T-helper 22 cell (primary cell): ENCODE results near the gene DSG3.
"Not testable (repeated sequence)": the region's sequence is repeated elsewhere in the genome, so short reads cannot be mapped to it uniquely, and the experiment has no call there.

ENCODE experiments used
- DNase-seq: peaks from one replicate; pipeline ENCODE4 v3.0.0-alpha.2; 2020; ENCODE audit warnings: low read depth

The DSG3 gene

DNA sequence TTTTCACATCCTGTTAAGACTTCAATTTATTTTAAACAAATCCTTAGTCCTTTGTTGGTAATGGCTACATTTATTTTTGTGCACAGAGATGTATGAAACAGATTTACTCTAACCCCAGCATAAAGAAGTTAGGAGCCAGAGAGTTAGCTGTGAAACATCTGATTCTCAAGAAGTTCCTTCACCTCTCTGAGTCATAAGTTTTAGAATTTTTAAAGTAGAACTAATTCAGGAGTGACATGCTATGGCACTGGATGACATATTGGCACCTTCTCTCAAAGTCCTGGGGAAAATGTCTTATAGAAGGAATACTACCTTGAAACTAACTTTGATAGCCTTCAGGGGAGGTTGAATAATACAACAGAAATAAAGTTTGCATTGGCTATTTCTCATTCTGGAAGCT lies 44.0 kb downstream of the DSG3 start:
- DNase-seq = no peak

DNA sequence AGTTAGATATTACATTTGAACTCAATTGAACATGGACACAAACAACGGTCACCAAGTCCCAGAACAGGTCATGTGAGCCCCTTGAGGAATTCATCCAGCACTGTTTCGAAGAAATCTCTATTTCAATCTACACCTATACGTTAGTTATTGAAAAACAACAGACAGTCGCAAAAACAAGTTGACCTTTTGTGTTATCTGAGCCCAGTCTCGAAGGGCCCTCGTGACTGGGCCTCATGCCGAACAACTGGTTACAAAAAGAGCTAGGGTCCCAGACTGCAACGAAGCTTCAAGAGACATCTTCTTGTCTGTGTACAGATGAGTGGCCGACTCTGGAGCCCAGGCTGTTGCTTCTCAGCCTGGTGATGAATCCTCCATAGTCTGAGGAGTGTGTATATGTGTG lies 45.1 kb downstream of the DSG3 start:
- no peak for DNase-seq

DNA sequence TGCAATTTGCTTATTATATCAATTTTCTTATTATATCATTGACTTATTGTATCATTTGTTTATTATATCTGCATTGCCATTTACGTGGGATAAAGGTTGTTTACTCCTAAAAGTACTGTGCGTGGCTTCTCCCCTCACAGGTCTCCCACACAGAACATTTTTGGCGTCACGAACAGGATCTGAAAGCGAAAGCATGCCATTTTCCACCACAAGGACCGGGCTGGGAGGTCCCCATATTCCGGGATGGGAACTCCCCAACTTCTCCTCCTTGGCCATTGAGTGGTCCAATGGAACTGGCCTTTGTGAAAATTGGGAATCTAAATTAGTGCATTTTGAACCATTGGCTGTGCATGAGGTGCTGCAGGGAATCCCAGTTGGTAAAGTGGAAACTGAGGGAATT lies 45.6 kb downstream of the DSG3 start:
- DNase-seq = no peak

DNA sequence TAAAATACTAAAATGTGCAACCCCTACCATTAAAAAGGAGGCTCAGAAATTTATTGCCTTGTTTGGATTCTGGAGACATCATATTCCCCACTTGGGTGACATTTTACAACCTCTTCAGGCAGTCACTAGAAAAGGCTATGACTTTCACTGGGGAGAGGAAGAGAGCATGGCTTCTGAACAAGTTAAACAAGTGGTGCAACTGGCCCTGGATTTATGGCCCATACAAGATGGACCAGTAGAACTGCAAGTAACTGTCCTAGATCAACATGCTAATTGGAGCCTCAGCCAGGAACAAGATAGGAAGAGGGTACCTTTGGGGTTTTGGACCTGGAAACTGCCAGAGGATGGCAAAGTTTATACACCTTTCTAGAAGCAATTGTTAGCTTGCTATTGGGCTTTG lies 46.4 kb downstream of the DSG3 start:
- no peak for DNase-seq

DNA sequence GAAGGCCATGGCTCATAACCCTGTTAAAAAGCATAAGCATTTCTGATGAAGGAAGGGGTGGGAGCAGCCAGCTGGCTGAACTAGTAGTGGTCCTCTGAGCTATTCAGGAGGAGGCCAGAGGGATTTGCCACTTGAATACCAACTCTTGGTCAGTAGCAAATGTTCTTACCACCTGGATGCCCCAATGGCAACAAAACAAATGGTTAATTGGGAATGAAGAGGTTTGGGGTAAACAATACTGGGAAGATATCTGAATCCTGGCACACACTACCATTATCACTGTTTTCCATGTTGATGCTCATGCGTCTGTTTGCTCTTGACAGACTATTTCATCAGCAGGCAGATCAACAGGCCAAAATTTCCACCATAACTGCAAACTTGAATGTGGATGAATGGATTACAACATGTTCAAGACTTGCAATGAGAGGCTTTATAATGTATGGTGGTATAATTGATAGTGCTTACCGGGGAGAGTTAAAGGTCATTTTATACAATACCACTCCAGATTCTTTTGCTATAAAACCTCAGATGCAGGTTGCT lies 47.2 kb downstream of the DSG3 start:
- DNase-seq = not testable (repeated sequence)

DNA sequence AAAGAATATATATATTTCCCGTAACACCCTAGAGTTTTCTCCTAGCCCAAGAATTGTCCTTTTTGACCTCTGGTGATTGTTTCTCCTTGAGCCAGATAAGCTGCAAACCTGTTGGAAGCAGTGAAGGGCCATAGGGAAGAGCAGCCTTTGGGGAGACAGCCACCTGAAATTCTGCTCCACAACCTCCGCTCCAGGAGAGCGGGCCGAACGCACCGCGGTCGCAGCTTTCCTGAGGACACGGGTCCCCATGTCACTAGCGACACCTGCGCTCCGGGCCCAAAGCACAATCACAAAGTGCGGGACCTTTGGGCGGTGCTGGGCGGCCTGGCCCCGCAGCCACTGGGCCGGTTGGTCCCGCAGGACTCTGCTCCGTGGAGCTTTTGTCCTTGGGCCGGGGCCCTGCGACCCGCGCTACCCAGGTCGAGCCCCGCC lies 49.9 kb downstream of the DSG3 start:
- no peak for DNase-seq

DNA sequence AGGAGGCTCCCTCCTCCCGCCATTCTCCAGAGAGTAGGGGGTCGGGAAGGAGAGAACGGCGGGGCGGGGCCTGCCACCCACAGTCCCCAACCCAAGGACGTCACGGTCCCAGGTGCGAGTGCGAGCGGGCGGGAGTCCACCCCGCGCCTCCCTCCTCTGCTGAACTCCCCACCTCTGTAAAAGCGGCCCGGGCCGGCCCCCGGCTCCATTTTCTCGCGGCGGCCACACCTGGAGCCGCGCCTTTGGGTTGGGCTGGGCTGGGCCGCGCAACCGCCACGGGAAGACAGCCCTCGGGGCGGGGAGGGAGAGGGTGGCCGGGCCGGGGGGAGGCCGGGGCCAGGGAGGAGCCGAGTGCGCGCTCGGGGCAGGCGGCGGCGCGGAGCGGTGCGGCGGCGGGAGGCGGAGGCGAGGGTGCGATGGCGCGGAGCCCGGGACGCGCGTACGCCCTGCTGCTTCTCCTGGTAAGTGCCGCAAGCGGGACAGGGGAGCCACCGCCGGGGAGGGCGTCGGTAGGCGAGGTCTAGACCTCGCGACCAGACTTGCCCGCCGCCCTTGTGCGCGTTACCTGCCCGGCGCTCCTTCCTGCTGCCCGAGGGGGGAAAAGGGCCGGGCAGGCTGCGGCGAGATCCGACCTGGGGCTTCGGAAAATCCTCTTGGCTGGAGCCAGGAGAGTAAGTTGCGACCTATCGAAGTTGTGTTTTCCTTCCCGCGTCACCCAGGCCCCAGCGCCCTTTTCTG lies 50.5 kb downstream of the DSG3 start, which contains the start of gene DSG2:
Gene DSG2 (plus strand): TSS at position 342 of the 738 bp plus-strand sequence. CDS start 75 bp downstream, at position 417.
- no peak for DNase-seq

DNA sequence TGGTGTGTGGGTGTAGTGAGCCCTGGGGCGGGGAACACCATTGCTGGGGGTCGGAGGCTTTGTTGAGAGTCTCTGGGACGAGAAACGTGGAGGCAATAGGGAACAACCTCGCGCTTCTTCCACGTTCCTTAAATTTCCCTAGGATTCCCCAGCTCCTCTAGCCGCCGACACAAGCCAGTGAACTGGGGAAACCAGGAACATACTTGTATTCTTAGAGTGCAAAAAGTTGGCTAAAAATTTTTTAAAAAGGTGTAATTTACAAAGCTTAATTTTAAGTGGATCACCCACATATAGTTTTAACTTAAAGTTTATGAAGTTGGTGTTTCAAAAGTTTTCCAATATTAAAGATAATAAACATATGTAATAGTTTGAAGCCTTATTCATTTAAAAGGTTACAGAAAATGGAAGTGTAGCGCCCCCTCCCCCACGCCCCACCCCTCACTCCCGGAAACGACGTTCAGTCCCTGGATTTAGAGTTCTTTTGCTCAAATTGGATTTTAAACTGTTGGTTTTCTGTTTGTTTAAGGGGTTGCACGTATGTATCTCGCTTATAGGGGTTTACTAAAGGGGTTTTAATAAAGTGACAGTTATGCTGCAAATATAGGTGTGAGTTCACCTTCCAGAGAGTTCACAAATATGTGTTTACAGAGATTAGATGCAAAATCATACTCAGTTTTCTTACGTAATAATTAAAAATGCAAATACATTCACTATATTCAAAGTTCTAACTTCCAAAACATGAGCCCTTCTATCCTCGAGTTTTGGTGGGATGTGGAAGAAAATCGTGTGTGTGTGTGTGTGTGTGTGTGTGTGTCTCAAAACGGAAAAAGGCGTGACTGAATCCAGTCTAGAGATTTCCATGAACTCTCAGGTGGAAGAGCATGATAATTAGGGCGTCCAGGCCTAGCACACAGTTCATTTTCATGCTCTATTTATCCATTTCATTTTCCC lies 51.3 kb downstream of the DSG3 start:
- no peak for DNase-seq

DNA sequence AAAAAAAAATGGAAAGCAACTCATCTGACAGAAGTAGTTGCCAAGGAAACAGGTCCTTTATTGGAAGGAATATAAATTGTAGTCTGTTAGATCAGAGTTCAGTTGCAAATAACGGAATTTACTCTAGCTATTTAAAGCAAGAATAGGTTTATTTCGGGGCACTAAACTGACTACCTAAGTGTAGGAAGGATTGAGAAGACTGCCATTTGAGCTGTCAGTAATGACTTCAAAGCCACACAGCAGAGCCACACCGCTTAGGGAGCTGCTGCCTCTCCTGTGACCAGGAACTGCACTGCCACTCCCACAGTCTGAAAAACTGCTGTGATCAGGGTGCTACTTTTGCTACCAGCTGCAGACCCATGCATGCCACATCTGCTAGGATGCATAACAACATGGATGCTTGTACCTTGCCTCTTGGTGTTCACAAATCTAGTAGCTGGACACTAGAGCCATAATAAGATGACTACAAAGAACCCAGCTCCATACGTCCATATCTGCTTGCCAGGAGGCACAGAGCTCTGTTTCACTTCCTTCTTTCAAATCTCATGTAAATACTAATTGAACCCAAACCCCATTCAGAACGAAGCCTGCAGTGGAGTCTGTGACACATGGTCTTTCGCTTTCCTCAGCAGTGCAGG lies 52.6 kb downstream of the DSG3 start:
- DNase-seq = no peak

DNA sequence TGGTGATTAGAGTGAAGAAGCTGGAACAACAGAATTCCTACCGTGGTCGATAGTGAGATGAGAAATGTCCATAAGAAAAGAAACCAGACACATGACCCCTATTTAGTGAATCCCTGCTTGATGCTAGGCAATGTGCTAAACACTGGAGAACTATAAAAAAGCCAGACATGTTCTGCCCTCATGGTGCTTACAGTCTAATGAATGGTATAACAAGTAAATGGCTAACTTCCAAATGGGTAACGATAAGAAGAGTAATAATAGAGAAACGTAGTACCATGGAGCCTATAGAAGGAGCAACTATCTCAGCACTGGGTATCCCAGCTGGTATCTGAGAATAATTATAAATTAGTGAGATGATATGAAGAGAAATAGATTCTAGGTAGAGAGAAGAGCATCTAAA lies 55.5 kb downstream of the DSG3 start:
- no peak for DNase-seq

DNA sequence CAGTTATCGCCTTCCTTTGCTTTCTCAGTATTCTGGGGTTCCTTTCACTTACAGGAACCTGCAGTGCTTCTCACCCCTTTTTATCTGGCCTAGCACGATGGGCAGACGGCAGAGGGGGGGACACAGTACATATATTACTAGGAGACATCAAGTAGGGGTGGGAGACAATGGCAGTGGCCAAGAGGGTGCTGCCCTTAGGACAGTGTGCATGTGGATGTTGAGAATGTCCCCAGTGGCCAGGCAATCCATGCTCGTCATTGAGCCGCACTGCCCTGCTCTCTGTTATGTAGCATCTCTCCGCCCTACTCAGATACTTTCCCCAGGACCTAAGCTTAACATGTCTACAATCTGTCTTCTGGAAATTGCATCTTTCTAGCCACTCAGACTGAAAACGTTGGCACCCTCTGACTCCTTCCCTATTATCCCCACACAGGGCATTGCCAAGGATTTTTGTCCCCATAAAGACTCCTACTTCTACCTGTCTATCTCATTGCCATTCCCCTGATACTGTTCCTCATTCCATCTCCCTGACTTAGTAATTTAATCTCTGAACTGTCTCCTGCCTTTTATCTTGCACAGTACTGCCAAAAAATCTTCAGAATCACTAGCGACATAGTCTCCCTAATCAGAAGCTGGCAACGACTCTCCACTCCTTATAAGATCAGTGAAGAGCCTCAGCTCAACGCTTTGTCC lies 57.1 kb downstream of the DSG3 start:
- no peak for DNase-seq

DNA sequence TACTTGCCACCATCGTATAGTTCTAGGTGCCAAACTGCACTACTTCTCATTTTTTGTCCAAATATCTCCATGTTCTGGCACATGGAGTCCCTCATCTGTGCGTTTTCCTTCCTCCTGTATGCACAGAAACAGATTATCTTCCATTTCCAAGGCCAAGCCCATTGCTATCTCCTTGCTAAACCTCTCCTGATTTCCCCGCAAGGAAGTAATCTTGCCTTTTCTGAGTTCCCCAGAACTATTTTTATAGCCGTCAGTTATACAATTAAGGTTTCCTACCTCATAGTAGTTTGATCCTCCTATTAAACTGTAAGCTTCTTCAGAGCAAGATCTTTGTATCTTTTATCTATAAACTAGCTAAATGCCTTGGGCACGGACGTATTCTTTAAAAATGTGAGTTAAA lies 57.6 kb downstream of the DSG3 start:
- no peak for DNase-seq

DNA sequence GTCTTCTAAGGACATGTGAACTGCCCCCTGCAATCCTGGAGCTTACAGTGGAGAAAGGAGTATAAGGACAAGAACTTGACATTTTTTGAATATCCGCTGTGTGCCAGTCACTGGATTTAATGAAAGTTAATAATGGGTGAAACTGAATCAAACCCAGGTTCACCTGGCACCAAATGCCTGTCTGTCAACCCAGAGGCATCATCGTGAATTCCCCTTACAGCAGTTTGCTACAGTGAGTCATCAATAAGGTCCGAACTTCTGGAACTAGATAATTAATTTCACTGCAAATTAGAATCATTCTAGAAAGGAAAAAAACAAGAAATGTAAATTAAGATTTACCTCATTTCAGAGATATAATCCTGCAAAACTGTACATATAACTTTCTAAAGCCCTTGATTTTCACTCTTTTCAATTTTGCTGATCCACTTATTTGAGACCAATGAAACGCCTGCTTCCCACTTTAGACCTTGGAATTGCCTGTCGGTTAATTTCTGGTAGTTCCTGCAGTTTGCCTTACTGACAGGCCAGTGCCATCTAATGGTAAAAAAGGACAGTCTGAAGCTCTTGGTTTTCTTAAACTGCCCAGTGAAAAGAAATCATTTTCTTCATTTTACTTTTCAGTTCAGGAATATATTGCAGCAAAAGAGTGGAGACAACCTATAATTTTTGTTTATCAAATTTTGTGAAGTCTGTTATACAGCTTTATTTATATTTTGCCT lies 58.6 kb downstream of the DSG3 start:
- no peak for DNase-seq

DNA sequence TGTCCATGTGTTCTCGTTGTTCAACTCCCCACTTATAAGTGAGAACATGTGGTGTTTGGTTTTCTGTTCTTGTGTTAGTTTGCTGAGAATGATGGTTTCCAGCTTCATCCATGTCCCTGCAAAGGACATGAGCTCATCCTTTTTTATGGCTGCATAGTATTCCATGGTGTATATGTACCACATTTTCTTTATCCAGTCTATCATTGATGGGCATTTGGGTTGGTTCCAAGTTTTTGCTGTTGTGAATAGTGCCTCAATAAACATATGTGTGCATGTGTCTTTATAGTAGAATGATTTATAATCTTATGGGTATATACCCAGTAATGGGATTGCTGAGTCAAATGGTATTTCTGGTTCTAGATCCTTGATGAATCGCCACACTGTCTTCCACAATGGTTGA lies 59.6 kb downstream of the DSG3 start:
- DNase-seq = not testable (repeated sequence)

DNA sequence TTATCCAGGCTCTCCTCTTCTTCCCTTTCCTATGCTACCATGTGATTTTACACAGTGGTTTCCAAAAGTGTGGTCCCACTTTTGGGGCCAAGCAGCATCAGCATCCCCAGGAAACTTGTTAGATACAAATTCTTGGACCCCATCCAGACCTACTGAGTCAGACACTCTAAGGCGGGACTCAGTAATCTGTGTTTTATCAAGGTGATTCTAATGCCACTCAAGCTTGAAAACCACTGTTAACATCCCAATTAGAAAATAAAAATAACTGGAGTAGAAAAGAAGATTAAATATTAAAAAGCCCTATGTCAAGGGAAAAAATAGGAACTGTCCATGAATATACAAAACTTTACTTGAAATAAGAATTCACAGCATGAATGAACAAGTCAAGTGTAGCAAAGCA lies 61.2 kb downstream of the DSG3 start:
- no peak for DNase-seq

DNA sequence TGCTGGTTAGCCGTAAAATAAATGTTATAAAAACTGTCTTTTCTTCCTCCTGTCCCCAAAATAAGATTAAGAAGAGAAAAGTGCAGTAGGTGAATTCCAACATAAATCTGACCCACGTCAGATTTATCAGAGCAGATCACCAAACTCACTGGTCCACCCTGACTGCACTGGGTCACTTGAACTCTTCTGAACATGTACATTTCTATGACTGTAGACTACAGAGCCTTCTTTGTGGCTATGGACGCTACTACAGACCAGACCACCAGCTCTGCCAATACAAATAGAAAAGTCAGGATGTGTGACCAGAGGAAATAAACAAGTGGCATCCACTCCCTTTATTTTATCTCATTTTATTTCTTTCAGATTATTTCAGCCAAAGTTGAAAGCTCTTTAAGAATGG lies 62.0 kb downstream of the DSG3 start:
- DNase-seq = no peak

DNA sequence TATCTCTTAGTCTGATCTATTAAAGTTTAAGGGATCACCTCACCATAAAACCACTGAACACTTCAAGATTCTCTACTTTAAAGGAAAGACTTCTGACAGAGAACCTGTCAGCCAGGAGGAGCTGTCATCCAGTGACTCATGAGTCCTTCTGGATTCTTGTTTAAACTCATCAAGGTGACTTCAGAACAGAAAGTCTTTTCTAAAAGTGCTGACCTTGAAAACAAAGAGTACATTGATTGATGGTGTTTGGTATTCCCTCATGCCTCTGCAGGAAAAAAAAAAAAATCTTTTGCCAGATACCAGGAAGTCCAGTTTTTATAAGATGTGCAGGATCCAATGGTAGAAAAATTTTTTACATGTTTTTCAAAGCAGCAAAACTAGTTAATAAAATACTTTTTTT lies 62.8 kb downstream of the DSG3 start:
- DNase-seq = no peak

DNA sequence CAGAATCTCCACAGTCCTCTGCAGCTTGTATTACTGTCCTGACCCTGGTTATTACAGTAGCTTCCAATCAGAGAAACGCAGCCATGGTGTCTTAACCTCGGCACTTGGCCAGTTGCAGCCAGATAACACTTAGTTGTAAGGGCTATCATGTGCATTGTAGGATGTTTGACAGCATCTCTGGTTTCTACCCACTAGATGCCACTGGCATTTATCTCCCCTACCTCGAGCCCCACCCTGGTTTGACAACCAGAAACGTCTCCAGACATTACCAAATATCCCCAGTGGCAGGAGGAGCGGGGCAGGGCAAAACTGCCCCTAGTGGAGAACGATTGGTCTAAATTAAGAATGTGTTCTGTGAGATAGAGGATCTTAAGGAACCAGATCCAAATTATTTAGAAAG lies 63.6 kb downstream of the DSG3 start:
- DNase-seq = no peak

DNA sequence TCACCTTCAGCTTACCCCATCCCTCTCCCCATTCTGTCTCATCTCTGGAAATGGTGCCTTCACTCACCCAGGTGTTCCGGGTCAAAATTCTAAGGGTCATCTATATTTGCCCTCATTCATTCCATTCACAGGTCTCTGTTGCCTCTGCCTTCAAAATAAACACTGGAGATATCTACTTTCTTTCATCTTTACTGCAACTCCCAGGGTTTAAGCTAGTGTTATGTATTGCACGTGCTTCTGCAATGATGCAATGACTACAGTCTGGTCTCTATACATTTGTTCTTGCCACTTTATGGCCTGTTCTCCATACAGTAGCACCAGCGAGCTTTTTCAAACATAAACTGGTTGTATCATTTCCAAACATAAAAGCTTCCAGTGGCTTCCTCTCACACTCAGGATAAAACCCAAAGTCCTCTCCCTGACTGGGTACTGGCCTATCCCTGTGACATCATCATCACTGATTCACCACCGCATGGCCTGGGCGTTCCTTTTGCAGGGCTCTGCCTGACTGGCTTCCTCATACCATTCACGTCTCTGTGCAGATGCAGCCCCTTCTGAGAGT lies 64.7 kb downstream of the DSG3 start:
- no peak for DNase-seq

DNA sequence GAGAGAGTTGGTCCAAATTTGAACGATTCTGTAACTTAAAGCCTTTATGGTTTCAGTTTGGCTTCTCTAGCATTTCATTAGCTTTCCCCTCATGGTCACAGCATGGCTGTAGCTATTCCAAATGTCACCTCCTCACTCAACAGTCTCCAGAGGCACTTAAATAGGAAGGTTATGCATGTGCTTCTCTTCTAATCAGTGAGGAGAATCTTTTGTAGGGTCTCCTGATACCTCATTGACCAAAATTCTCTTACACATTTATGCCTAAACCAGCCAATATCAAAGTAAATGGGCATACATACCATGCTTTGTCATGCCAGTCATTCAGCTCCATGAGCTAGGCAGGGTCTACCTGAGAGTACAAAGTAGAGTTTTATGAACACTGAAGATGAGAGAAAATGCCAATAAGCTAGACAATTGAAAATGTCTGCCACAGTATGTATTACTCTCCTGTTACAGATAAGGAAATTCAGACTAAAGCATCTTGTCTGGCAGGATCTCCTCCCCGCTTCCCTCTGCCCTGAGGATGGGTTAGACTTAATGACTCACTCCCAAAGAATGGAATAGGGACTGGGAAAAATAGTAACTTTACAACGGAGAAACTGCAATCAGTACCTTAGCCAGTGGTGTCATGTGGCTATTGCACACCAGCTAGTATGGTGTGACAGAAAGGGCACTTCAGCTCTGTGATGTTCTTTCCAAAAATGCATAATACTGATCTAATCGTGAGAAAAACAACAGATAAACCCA lies 65.8 kb downstream of the DSG3 start:
- DNase-seq = no peak
